ENCODE measurements around the gene PGR.
"Not testable (repeated sequence)": the region's sequence is repeated elsewhere in the genome, so short reads cannot be mapped to it uniquely, and the experiment has no call there.

Gene PGR

DNA sequence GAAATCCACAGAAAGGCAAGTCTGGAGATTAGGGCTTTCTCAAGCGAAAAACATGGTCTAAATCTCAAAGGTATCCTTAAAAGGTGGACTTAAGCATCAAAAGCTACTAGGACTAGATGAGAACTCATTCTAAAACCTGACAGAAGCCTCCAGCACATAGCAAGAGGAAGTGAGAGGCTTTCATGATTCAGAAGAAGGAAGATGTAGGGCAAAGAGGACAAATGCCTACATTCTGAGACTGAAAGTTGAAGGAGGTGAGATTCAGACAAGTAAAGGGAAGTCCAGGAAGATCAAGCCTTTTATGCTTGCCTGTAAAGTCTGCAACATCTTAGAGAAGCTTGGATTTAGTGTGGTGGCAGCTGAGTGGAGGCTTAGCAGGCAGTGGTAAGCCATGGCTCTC is 98.9 kb downstream of the PGR start:
- POLR2A ChIA-PET, result no interaction called here
- TF ChIP-seq, protein P1, sequence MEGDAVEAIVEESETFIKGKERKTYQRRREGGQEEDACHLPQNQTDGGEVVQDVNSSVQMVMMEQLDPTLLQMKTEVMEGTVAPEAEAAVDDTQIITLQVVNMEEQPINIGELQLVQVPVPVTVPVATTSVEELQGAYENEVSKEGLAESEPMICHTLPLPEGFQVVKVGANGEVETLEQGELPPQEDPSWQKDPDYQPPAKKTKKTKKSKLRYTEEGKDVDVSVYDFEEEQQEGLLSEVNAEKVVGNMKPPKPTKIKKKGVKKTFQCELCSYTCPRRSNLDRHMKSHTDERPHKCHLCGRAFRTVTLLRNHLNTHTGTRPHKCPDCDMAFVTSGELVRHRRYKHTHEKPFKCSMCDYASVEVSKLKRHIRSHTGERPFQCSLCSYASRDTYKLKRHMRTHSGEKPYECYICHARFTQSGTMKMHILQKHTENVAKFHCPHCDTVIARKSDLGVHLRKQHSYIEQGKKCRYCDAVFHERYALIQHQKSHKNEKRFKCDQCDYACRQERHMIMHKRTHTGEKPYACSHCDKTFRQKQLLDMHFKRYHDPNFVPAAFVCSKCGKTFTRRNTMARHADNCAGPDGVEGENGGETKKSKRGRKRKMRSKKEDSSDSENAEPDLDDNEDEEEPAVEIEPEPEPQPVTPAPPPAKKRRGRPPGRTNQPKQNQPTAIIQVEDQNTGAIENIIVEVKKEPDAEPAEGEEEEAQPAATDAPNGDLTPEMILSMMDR (IDR thresholded peaks at IDR 0.05; ENCODE audit: insufficient read depth, low read length, missing control alignments), result no peak
- DNase-seq (ENCODE audit: low read depth, low spot score), result no peak
- no peak overlapping the region for H3K4me3 ChIP-seq (ENCODE audit: low read depth, low read length)
- CTCF ChIA-PET, result no interaction called here

GRCh38 chr11:101030015-101030414 is 99.6 kb downstream of the PGR start:
- no peak overlapping the region for H3K4me3 ChIP-seq (ENCODE audit: low read depth, low read length)
- CTCF ChIA-PET, result no interaction called here
- TF ChIP-seq, protein P1 (IDR thresholded peaks at IDR 0.05; ENCODE audit: insufficient read depth, low read length, missing control alignments), result no peak
- POLR2A ChIA-PET, result no interaction called here
- DNase-seq (ENCODE audit: low read depth, low spot score), result no peak

- POLR2A ChIA-PET, result no interaction called here
- CTCF ChIA-PET, result no interaction called here
- DNase-seq (ENCODE audit: low read depth, low spot score), result no peak
- H3K4me3 ChIP-seq (ENCODE audit: low read depth, low read length), result no peak overlapping the region
- TF ChIP-seq, protein P1 (IDR thresholded peaks at IDR 0.05; ENCODE audit: insufficient read depth, low read length, missing control alignments), result no peak
These were observed 101.0 kb downstream of the PGR start for GRCh38 chr11:101028644-101029043.

GRCh38 chr11:101022256-101022655 is 107.4 kb downstream of the PGR start:
- H3K4me3 ChIP-seq (ENCODE audit: low read depth, low read length), result no peak overlapping the region
- POLR2A ChIA-PET, result no interaction called here
- TF ChIP-seq, protein P1 (IDR thresholded peaks at IDR 0.05; ENCODE audit: insufficient read depth, low read length, missing control alignments), result no peak
- CTCF ChIA-PET, result no interaction called here
- no peak for DNase-seq (ENCODE audit: low read depth, low spot score)

- no peak for DNase-seq (ENCODE audit: low read depth, low spot score)
- H3K4me3 ChIP-seq (ENCODE audit: low read depth, low read length), result no peak overlapping the region
- ChIA-PET POLR2A (no interaction called here), CTCF (no interaction called here)
- TF ChIP-seq, protein P1 (IDR thresholded peaks at IDR 0.05; ENCODE audit: insufficient read depth, low read length, missing control alignments), result no peak
These were observed 109.7 kb downstream of the PGR start for GRCh38 chr11:101019870-101020269.

DNA sequence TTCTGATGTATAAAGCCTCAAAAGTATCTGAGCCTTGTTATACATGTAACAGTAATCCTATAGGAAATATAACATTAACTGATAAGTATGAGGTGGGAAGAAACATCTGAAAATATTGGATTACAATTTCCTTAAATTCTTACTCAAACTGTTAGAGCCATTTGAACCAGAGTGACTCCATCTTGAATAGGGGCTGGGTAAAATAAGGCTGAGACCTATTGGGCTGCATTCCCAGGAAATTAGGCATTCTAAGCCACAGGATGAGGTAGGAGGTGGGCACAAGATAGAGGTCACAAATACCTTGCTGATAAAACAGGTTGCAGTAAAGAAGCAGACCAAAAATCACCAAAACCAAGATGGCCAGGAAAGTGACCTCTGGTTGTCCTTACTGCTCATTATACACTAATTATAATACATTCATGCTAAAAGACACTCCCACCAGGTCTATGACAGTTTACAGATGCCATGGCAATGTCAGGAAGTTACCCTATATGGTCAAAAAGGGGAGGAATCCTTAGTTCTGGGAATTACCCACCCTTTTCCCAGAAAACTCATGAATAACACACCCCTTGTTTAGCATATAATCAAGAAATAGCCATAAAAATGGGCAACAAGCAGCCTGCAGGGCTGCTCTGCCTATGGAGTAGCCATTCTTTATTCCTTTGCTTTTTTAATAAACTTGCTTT is 114.9 kb downstream of the PGR start:
- H3K4me3 ChIP-seq (ENCODE audit: low read depth, low read length), result no peak overlapping the region
- DNase-seq (ENCODE audit: low read depth, low spot score), result no peak
- CTCF ChIA-PET, result no interaction called here
- TF ChIP-seq, protein P1 (IDR thresholded peaks at IDR 0.05; ENCODE audit: insufficient read depth, low read length, missing control alignments), result no peak
- POLR2A ChIA-PET, result no interaction called here

DNA sequence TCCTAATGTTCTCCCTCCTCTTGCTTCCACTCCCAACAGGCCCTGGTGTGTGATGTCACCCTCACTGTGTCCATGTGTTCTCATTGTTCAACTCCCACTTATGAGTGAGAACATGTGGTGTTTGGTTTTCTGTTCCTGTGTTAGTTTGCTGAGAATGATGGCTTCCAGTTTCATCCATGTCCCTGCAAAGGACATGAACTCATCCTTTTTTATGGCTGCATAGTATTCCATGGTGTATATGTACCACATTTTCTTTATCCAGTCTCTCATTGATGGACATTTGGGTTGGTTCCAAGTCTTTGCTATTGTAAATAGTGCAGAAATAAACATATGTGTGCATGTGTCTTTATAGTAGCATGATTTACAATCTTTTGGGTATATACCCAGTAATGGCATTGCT is 115.9 kb downstream of the PGR start:
- DNase-seq (ENCODE audit: low read depth, low spot score); H3K4me3 ChIP-seq (ENCODE audit: low read depth, low read length); POLR2A ChIA-PET; CTCF ChIA-PET: not testable (repeated sequence)
